ENCODE results near the gene GPER1. TPM values are rescaled to one million over a fixed set of nuclear protein-coding genes. Genes with fewer than 3 reads are reported as not detected.
"Not testable (repeated sequence)": the region's sequence is repeated elsewhere in the genome, so short reads cannot be mapped to it uniquely, and the experiment has no call there.

Gene GPER1
- 11.1 TPM for total RNA-seq
- long read RNA-seq, transcript GPER1-202 (2 exons, 2,639 nt): major isoform, 23 of 43 reads
- long read RNA-seq, transcript GPER1-201 (2 exons, 2,778 nt): minor isoform, 6 of 43 reads
- long read RNA-seq, partial matches to known transcripts: 0 of 43 reads
- long read RNA-seq, other reads (novel, unspliced or antisense): 12 of 43 reads

GRCh38 chr7:1087952-1088920 lies at the start of gene GPER1:
Gene GPER1 (plus strand): TSS chr7:1088113. CDS start chr7:1091729, 3,616 bp downstream.
- DNase-seq (peak; percentile 82), ATAC-seq (peak; percentile 76)
- no peak for TF ChIP-seq CTCF (IDR thresholded peaks at IDR 0.05)
- no peaks in the 10 kb centered on the region for H3K27me3 ChIP-seq
- H3K36me3 ChIP-seq: peaks cover 3% of the 10 kb centered on the region
- intact Hi-C loops (cut with DNase I): no loop called here
- H3K9me3 ChIP-seq: no peaks in the 10 kb centered on the region
- peak within 1 kb of the TSS; percentile 37 for H3K27ac ChIP-seq
- peak within 1 kb of the TSS; percentile 49 for H3K4me3 ChIP-seq
- H3K4me1 ChIP-seq: peaks cover 23% of the 10 kb centered on the region

GRCh38 chr7:1040233-1040632 lies 47.7 kb upstream of the GPER1 start:
- peaks cover 41% of the 10 kb centered on the region for H3K4me1 ChIP-seq
- H3K27me3 ChIP-seq; H3K36me3 ChIP-seq; H3K9me3 ChIP-seq; intact Hi-C loops (cut with DNase I); H3K27ac ChIP-seq; DNase-seq; H3K4me3 ChIP-seq; ATAC-seq: not testable (repeated sequence)

- Histone ChIP-seq H3K27ac (no peak overlapping the region), H3K27me3 (no peaks in the 10 kb centered on the region), H3K9me3 (no peaks in the 10 kb centered on the region), H3K36me3 (no peaks in the 10 kb centered on the region), H3K4me3 (no peak overlapping the region), H3K4me1 (peaks cover 45% of the 10 kb centered on the region)
- intact Hi-C loops (cut with DNase I): no loop called here
- no peak for TF ChIP-seq CTCF (IDR thresholded peaks at IDR 0.05)
- ATAC-seq (no peak), DNase-seq (no peak)
Measured at GRCh38 chr7:1040790-1041189, 47.1 kb upstream of the GPER1 start.

DNA sequence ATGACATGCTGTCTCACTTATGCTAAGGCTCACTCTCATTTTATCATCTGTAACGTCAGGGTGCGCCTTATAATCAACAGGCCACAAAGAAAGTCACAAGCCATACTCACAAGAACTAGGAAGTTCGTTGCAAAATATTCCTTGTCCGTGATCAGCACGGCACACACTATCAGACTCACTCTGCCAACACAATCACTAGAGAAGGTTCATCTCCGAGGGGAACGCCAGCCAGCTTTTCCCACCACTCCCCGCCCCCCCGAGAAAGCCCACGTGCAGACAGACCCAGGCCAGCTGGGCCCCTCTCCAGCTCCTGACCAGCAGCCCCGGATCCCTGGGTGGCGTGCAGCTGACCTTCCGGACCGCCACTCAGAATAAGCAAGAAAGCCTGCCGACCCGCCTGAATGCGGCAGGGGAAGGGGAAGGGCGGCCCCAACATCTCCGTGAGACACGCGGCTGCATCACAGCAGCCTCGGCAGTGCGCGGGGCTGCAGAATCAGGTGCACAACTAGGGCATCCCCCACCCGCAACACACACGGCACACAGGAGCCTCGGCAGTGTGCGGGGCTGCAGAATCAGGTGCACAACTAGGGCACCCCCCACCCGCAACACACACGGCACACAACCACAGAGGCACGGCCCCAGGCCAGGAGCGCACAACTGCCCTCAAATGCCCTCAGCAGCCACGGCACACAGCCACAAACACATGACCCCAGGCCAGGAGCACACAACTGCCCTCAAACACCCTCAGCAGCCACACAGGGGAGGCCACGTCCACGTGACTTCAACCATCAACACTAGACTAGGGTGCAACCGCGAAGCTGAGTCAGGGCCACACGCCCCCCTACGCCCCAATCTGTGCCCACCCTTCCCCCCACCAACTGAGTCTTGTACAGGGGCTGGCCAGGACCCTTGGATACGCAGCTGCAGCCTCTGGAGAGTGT lies 46.1 kb upstream of the GPER1 start:
- ATAC-seq (no peak), DNase-seq (no peak)
- no peak overlapping the region for H3K4me3 ChIP-seq
- H3K4me1 ChIP-seq: peaks cover 56% of the 10 kb centered on the region
- TF ChIP-seq CTCF (IDR thresholded peaks at IDR 0.05): no peak
- H3K9me3 ChIP-seq: no peaks in the 10 kb centered on the region
- intact Hi-C loops (cut with DNase I): no loop called here
- H3K36me3 ChIP-seq: no peaks in the 10 kb centered on the region
- H3K27ac ChIP-seq: no peak overlapping the region
- no peaks in the 10 kb centered on the region for H3K27me3 ChIP-seq

DNA sequence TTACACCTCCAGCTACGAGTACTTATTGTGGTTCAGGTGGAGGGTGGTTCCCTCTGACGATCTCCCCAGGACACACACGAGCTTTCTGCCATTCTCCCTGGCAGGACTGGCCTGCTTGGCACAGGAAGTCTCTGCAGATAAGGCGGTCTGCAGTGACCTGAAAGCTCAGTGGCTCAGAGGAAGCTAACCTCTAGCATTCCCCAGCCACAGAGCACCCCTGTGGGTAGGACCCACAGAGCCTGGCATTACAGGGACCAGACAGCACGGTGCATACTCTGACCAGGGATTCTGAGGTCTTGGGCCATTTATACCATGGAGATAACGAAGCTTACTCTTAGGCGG lies 45.5 kb upstream of the GPER1 start:
- H3K4me3 ChIP-seq: no peak overlapping the region
- H3K27me3 ChIP-seq: no peaks in the 10 kb centered on the region
- H3K4me1 ChIP-seq: peaks cover 62% of the 10 kb centered on the region
- H3K9me3 ChIP-seq: no peaks in the 10 kb centered on the region
- intact Hi-C loops (cut with DNase I): no loop called here
- H3K27ac ChIP-seq: no peak overlapping the region
- H3K36me3 ChIP-seq: no peaks in the 10 kb centered on the region
- no peak for TF ChIP-seq CTCF (IDR thresholded peaks at IDR 0.05)
- ATAC-seq (no peak), DNase-seq (no peak)

All from upper lobe of right lung (tissue), 1 donor.